Stimulated activated CD4-positive, alpha-beta T cell treated with anti-CD3 and anti-CD28 coated beads, TNF-alpha, amount 100 ng/mL, for 1 hour (primary cell): ENCODE measurements around the gene ZNF865.
A peak's percentile ranks its signal among the peaks of the same experiment; 100 is the strongest.

Experiments used
- DNase-seq, 3 donors: peaks; one replicate each; pipeline ENCODE4 v3.0.0-alpha.2; 2020; ENCODE audit warnings: low read depth in 3 of 3, low spot score in 1 of 3

Gene ZNF865

GRCh38 chr19:55622242-55622969 is 17.0 kb downstream of the ZNF865 start:
- DNase-seq = no peak

GRCh38 chr19:55623130-55623529 is 17.7 kb downstream of the ZNF865 start:
- DNase-seq = no peak

- no peak for DNase-seq
Observed at GRCh38 chr19:55623561-55623960, 18.1 kb downstream of the ZNF865 start.

GRCh38 chr19:55624109-55625003 is 18.9 kb downstream of the ZNF865 start, which contains the start of gene ZNF784:
TSS of gene ZNF784 (minus strand) at chr19:55624566. CDS start at chr19:55624561, 5 bp downstream.
- peak; percentile 91 to 94 (median 93) for DNase-seq

- DNase-seq = no peak
Observed at GRCh38 chr19:55625004-55625326, 19.5 kb downstream of the ZNF865 start.

GRCh38 chr19:55626350-55626749 is 20.9 kb downstream of the ZNF865 start:
- no peak for DNase-seq

GRCh38 chr19:55632463-55632834 is 27.0 kb downstream of the ZNF865 start:
- peak in 2 of 3 donors; percentile 72 to 85 for DNase-seq

- DNase-seq = no peak
Observed at GRCh38 chr19:55633861-55634260, 28.4 kb downstream of the ZNF865 start.

GRCh38 chr19:55635334-55635717 is 29.9 kb downstream of the ZNF865 start:
- DNase-seq = no peak

GRCh38 chr19:55635856-55636440 is 30.5 kb downstream of the ZNF865 start:
- DNase-seq = no peak

- no peak for DNase-seq
Observed at GRCh38 chr19:55636723-55637122, 31.3 kb downstream of the ZNF865 start.

- no peak for DNase-seq
Observed at GRCh38 chr19:55637534-55637933, 32.1 kb downstream of the ZNF865 start.

- DNase-seq = no peak
Observed at GRCh38 chr19:55638864-55639359, 33.5 kb downstream of the ZNF865 start.

GRCh38 chr19:55640043-55640576 is 34.7 kb downstream of the ZNF865 start:
- DNase-seq = peak in 2 of 3 donors; percentile 51 to 54

GRCh38 chr19:55640577-55641425 is 35.4 kb downstream of the ZNF865 start, which contains the start of gene ZNF580:
TSS of gene ZNF580 (plus strand) at chr19:55641002. CDS start at chr19:55642509, 1,507 bp downstream.
- DNase-seq = peak in 1 of 3 donors; percentile 64

GRCh38 chr19:55641426-55642152 is 36.1 kb downstream of the ZNF865 start:
- no peak for DNase-seq

- no peak for DNase-seq
Observed at GRCh38 chr19:55642153-55643002, 36.9 kb downstream of the ZNF865 start.

- peak in 2 of 3 donors; percentile 63 to 76 for DNase-seq
Observed at GRCh38 chr19:55643003-55643886, 37.8 kb downstream of the ZNF865 start, which contains the start of gene ZNF581. TSS of gene ZNF581 (plus strand) at chr19:55643649. CDS start at chr19:55644572, 923 bp downstream.
